NCI-H146 treated with DMSO at 0.1 percent for 48 hours (cell line): ENCODE data around the gene EPHX1.
A peak's percentile ranks its signal among the peaks of the same experiment; 100 is the strongest.
"Not testable (repeated sequence)": the region's sequence is repeated elsewhere in the genome, so short reads cannot be mapped to it uniquely, and the experiment has no call there.

Experiments
- DNase-seq: peaks from one replicate; lab custom pipeline; 2025; ENCODE audit not compliant: unreplicated experiment; lab: John Stamatoyannopoulos, UW

The EPHX1 gene

GRCh38 chr1:225809842-225810578 is at the start of gene EPHX1:
Gene EPHX1 (plus strand): TSS chr1:225810124. CDS start chr1:225828730, 18,606 bp downstream.
- DNase-seq = peak; percentile 71

DNA sequence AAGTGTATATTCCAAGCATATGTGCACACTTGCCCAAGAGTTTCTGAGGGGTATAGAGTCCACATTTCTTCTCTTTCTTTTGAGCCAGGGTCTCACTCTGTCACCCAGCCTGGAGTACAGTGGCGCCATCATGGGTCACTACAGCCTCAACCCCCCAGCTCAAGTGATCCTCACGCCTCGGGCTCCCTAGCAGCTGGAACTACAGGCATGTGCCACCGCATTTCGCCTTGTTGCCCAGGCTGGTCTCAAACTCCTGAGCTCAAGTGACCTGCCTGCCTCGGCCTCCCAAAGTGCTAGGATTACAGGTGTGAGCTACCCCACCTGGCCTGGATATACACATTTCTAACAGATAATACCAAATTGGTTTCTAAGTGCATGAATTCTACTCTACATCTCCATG is 49.4 kb upstream of the EPHX1 start:
- DNase-seq = no peak

GRCh38 chr1:225761395-225761794 is 48.5 kb upstream of the EPHX1 start:
- not testable (repeated sequence) for DNase-seq

DNA sequence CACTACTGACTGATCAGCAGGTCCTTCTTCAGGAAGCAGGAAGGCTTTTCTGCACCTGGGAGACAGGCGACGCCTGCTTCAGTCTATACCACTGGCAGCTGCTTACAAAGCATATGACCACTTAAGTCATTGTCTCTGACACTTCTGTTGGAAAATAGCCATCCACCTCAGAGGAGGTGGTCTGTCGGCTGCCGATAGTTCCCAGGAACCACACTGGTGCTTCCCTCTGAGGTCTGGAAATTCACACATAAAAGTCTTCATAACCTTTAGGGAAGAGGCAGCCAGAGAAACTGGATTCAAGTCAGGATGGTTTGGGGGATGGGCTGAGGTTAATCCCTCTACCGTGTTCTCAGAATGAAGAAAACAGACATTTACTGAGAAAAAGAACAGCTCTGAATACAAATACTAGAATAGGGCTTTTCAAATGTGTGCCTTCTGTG is 47.9 kb upstream of the EPHX1 start:
- peak; percentile 23 for DNase-seq

DNA sequence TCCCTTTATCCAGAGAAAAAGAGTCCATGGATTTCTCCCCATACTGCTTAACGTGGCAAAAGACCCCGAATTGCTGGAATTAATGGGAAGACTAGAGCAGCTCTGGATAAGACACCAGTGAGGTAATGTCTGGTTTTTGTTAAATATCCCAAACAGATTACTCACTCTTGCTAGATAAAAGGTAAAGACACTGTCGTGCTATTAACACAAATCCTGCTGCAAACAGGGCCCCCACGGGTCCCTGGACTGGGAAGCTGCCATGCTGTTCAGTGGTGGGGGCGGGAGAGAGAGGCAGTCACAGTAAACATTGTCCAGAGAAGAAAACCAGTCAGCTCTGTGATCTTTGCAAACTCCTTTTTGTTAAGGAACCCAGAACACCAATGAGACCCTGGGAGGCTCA is 47.5 kb upstream of the EPHX1 start:
- DNase-seq = no peak

DNA sequence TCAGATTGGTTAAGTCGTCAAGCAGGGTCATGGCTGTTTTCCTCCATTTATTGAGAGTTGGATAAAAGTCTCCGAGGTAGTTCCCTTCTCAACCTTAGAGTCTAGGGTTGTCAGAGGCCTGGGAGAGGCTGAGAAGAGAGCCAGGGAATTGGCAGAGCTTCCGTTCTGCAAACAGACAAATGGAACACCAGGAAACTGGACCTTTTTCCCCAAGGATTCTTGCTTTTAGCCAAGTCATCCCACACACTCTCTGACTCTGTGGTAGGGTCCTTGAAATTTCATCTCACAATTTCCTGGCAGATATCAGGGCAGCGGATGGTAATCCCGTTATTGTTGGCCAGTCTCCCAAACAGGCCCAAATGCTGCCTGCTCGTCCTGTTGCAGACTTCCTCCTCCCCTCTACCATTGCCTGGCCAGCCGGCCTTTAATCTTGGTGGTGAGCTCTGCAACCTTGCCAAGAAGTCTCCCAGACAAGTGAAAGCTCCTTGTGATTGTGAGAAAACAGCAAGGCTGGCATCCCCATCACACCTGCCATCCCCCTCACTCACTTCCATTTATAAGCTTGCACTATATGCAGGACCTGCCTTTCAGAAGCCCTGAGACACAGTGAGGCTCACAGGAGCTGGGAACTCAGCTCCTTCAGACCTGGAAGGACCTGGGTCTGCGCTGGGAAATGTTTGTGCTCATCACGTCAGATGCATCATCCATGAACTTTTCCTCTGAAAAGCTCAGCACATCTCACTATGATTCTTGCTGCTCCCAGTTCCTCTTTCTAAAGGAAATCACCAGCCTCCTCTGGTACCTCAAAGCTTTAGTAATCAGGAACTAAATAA is 46.0 kb upstream of the EPHX1 start:
- no peak for DNase-seq

DNA sequence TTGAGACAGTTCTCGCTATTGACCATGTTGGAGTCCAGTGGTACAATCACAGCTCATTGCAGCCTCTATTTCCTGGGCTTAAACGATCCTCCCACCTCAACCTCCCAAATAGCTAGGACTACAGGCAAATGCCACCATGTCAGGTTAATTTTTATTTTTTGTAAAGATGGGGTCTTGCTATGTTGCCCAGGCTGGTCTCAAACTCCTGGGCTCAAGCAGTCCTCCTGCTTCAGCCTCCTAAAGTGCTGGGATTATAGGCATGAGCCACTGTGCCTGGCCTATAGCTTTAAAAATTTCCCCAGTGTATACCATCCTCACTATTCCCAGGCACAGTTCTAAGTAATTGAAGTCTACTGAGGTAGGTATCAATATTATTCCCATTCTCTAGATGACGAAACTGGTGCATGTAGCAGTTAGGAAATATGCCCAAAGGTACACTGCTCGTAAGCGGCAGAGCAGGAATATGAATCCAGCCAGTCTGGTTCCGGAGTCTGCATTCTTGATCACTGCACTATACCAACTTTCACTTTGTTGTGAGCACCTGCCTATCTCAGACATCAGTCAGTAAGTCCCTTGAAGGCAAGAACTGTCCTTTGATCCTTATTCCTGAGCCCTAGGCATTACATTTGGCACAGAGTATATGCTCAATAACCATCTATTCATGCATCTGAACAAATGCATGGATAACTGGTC is 43.8 kb upstream of the EPHX1 start:
- no peak for DNase-seq

DNA sequence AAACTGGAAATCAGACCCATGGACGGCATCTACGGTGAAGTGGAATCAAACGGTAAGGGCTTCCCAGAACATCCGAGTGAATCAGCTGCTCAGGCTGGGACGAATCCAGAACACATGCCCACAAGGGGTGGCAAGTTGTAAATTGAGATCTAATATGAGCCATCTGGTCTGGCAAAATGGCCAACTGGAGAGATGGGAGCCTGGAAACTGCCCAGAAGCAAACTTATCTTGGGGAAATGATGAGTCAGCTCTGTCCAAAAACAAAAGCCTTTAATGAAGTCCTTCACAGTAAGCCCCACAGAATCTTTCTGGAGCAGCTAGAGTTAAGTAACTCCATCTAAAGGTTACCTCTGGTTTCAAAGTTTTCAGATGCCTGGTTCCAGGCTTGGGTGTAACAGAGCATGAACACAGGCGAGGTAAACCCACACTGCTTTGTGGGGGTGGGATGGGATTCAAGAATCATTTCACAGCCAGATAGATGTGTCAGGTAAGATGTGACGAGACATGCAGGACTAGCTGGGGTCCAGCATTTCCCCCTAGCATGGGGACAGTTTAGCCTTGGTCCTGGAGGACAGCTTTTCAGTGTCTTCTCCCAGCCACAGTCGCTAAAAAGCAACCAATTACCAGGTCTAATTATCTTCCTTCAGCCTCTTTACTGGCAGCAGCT is 42.8 kb upstream of the EPHX1 start:
- no peak for DNase-seq

DNA sequence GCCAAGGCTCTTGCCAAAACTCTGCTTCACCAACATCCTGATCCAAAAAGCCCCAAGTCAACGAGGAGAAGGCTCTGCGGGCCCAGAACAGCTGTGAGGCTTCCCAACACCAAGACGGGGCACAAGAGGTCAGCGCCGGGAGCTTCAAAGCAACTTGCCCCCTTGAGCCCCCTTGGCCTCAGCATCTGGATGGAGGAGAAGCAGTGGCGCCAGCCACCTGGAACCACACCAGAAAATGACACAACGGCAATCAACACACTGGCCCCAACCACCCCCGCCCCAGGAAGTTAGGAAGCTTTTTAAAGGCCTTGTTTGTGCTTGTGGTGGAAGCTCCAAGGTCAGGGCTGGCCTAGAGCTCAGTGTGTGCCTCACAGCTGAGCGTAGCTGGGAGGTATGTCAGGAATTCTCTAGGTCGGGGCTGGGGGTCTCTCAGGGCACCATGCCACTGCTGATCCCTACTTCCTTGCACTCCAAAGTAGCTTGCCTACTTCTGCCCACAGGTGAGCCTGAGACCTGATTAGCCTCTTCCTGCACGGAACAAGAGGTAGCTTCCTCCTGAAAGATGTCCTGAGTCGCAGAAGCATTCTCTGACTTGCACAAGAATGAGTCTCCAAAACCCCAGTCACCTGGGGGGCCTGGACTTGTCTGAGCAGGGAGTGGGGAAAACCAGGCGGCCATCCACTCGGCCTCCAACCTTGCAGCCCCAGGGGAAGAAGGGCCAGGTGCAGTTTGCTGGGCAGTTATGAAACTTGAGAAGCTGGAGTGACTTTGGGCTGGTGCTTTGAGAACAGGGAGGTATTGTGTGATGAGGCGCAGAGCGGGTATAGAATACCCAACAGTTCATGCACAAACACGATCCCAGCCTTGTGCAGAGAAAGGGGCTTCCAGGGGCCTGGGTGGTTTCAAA is 42.0 kb upstream of the EPHX1 start:
- DNase-seq = peak; percentile 65

DNA sequence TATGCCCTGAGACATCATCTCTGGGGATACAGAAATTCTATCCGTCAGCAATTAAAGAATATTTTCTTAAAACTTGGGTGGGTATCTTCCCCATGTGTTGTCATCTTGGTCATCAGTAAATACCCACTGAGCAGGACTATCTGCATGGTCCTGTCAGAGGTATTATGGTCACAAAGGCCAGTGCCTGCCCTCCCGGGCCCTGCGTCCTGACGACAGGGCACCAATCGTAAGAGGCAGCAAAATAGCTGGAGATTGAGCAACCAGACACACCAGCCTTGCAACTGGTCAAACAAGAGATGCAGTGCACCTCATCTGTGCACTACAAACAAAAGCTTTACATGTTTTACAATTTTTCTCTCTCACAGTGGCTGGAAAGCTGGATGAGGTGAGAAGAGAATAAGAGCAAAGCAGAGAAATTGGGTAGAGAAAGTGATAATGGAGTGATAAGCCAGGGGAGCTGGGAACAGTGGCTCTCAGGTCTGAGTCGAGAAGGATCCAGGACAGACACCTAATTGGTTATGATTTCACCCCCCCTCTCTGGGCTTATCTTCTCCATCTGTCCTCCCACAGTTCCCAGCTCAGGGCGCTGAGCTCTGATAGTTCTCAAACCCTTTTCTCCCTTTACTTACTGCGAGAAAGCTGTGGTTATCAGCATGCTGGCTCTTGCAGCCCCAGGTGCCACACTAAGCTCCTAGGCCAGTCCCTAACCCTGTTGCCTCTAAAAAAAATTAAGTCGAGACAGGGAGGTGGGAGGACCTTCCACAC is 41.1 kb upstream of the EPHX1 start:
- DNase-seq = no peak

- DNase-seq = no peak
Observed at GRCh38 chr1:225769687-225770086, 40.2 kb upstream of the EPHX1 start.

- DNase-seq = no peak
Observed at GRCh38 chr1:225770561-225771248, 39.2 kb upstream of the EPHX1 start.

DNA sequence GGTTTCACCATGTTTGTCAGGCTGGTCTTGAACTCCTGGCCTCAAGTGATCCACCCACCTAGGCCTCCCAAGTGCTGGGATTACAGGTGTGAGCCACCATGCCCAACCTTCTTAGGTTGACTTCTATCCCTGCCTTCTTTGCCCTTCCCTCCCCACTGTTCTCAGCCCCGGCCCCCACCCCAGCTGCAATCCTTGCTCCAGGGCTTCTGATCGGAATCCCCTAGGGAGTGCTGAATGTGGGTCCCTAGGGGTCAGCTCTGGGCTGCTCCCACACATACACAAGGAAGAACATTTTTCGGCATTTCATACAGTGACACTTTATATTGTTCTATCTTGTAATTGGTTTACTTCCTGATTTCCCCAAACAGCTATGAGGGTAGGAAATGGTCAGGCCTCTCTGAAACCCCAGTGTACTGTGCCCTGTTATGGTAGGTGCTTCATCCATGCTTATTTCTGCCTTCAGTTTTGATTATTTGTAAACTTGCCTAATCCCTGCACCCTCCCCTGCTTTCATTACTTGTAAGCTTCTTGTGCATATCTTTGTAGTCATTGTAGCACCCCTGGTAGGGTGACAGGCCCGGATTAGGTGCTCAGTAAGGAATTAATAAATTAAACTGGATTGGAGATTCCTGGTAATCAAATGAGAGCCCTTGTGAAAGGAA is 38.1 kb upstream of the EPHX1 start:
- DNase-seq = no peak

GRCh38 chr1:225772323-225772768 is 37.6 kb upstream of the EPHX1 start:
- DNase-seq = peak; percentile 50

DNA sequence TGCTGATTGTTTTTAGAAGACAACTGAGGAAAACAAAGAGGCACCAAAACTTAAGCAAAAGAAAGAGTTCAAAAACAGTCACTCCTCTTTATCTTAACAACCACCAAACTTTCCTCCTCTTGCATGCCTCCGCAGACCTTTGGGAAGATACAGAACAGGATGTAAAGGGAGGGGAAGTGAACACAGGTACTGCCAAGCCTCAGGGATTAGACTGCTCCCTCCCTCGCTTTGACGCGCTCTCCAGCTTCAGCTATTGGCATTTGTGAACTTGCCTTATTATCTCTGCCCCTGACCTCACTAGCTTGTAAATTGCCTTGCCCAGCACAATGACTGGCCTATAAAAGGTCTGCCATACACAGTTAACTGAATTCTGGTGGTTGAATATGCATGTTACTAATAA is 37.1 kb upstream of the EPHX1 start:
- DNase-seq = no peak

DNA sequence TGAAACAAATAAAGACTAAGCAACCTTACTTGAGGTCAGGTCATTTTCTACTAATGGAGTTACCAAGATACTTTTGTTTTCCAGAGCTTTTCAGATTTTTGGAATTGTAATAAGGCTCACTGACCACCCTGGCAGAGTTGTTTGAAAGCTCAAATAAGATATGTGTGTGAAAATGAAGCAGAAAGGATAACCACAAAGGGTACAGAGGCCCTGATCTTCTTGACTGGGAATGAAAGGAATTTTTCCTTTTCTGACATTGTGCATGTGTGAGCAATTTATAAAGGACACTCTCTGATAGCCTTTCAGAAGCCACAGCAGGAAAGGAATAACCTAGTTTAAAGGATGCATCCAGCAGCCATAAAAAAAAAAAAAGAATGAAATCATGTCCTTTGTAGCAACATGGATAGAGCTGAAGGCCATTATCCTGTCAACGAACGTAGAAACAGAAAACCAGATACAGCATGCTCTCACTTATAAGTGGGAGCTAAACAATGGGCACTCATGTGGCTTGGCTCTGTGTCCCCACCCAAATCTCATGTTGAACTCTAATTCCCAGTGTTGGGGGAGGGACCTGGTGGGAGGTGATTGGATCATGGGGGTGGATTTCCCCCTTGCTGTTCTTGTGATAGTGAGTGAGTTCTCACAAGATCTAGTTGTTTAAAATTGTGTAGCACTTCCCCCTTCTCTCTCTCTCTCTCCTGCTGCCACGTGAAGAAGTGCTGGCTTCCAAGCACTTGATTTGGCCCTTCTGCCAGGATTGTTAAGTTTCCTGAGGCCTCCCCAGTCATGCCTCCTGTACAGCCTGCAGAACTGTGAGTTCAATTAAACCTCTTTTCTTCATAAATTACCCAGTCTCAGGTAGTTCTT is 35.4 kb upstream of the EPHX1 start:
- DNase-seq = no peak

DNA sequence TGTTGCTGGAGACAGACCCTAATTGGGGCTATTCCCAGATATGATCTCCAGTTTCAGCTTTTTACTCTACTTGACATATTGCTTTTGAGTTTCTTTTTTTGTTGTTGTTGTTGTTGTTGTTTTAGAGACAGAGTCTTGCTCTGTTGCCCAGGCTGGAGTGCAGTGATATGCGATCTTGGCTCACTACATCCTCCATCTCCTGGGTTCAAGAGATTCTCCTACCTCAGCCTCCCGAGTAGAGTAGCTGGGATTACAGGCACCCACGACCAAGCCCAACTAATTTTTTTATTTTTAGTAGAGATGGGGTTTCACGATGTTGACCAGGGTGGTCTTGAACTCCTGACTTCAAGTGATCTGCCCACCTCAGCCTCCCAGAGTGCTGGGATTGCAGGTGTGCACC is 33.6 kb upstream of the EPHX1 start:
- DNase-seq = no peak
